T-helper 22 cell (primary cell): ENCODE data around the gene PKN1.
"Not testable (repeated sequence)": the region's sequence is repeated elsewhere in the genome, so short reads cannot be mapped to it uniquely, and the experiment has no call there.

ENCODE experiments used
- DNase-seq: peaks from one replicate; pipeline ENCODE4 v3.0.0-alpha.2; 2020; ENCODE audit warnings: low read depth

The PKN1 gene

GRCh38 chr19:14432791-14433553 lies at the start of gene PKN1:
TSS of gene PKN1 (plus strand) at chr19:14433306. CDS start at chr19:14433522, 216 bp downstream.
- DNase-seq, result peak; percentile 21

- peak; percentile 79 for DNase-seq
Observed at GRCh38 chr19:14383661-14384555, 49.2 kb upstream of the PKN1 start.

- no peak for DNase-seq
Observed at GRCh38 chr19:14385492-14385891, 47.6 kb upstream of the PKN1 start.

GRCh38 chr19:14390548-14390947 lies 42.6 kb upstream of the PKN1 start:
- no peak for DNase-seq

GRCh38 chr19:14391156-14391821 lies 41.8 kb upstream of the PKN1 start:
- no peak for DNase-seq

- no peak for DNase-seq
Observed at GRCh38 chr19:14393329-14393728, 39.8 kb upstream of the PKN1 start.

- DNase-seq, result no peak
Observed at GRCh38 chr19:14394167-14394566, 38.9 kb upstream of the PKN1 start.

- DNase-seq, result no peak
Observed at GRCh38 chr19:14395262-14395661, 37.8 kb upstream of the PKN1 start.

- no peak for DNase-seq
Observed at GRCh38 chr19:14395710-14396336, 37.3 kb upstream of the PKN1 start.

- DNase-seq, result not testable (repeated sequence)
Observed at GRCh38 chr19:14396730-14397129, 36.4 kb upstream of the PKN1 start.

- not testable (repeated sequence) for DNase-seq
Observed at GRCh38 chr19:14397168-14397567, 35.9 kb upstream of the PKN1 start.

- DNase-seq, result no peak
Observed at GRCh38 chr19:14400951-14401431, 32.1 kb upstream of the PKN1 start.

GRCh38 chr19:14401468-14402195 lies 31.5 kb upstream of the PKN1 start:
- DNase-seq, result no peak

- no peak for DNase-seq
Observed at GRCh38 chr19:14402332-14403144, 30.6 kb upstream of the PKN1 start.

GRCh38 chr19:14403145-14403930 lies 29.8 kb upstream of the PKN1 start:
- not testable (repeated sequence) for DNase-seq

GRCh38 chr19:14404312-14404711 lies 28.8 kb upstream of the PKN1 start:
- no peak for DNase-seq

- no peak for DNase-seq
Observed at GRCh38 chr19:14405380-14405757, 27.7 kb upstream of the PKN1 start.

- peak; percentile 77 for DNase-seq
Observed at GRCh38 chr19:14405758-14406644, 27.1 kb upstream of the PKN1 start.
